Superior temporal gyrus (tissue), 1 donor: ENCODE data around the gene TPBGL.

Experiments used
- DNase-seq: peaks from one replicate; pipeline ENCODE4 v3.0.0-alpha.2; 2016; ENCODE audit errors: extremely low spot score

The TPBGL gene

DNA sequence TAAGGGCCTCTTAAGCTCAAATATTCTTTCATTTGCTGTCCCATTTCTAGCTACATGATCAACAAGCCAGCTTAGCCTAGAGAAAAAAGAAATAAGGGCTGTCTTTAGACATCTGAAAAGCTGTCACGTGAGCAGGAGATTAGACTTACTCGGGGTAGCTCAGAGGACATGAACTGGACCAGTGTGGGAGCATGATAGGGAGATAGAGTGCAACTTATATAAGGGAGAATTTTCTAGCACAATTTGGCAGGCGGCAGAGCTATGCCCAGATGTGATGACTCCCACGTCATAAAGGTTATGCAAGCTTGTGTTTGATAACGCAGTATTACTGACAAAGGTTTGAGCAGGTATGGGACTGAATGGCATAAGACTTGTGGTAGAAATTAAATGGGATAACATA is 28.2 kb upstream of the TPBGL start:
- DNase-seq, result no peak

- DNase-seq, result peak; percentile 44
Observed at GRCh38 chr11:75214411-75214821, 26.2 kb upstream of the TPBGL start.

- no peak for DNase-seq
Observed at GRCh38 chr11:75214843-75215242, 25.7 kb upstream of the TPBGL start.

GRCh38 chr11:75219869-75220268 is 20.7 kb upstream of the TPBGL start:
- DNase-seq, result no peak

- no peak for DNase-seq
Observed at GRCh38 chr11:75223954-75224643, 16.5 kb upstream of the TPBGL start.

DNA sequence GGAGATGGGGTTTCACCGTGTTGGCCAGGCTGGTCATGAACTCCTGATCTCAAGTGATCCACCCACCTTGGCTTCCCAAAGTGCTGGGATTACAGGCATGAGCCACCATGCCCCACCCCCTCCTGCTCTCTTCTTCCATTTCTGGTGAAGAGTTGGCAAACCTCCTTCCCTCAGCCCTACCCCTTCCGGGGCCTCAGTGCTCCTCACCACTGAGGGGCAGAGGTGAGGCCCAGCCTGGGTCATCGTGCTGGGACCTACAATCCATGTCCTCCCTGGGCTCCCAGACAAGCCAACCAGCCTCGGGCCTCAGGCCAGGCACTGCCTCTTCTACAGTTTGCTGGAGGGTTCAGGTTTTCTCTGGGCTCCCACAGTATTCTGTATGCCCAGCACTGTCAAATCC is 14.8 kb upstream of the TPBGL start:
- DNase-seq, result no peak

DNA sequence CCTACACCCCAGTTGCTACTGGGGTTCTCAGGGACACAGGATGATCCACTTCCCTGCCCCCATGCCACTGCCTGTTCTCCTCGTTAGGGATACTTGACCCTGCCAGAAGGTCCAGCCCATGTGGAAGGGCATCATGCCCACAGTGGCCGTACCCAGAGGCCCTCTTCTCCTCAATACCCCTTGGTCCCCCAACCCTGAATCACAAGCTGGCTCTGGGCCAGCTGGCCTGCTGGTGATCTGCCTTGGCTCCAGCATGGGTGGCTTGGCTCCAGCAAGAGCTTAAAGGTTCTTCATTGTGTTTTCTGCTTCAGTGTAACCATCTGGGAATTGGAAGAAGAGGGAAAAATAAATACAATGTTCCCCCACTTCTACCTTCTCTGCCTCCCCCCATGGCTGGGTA is 11.1 kb upstream of the TPBGL start:
- no peak for DNase-seq

DNA sequence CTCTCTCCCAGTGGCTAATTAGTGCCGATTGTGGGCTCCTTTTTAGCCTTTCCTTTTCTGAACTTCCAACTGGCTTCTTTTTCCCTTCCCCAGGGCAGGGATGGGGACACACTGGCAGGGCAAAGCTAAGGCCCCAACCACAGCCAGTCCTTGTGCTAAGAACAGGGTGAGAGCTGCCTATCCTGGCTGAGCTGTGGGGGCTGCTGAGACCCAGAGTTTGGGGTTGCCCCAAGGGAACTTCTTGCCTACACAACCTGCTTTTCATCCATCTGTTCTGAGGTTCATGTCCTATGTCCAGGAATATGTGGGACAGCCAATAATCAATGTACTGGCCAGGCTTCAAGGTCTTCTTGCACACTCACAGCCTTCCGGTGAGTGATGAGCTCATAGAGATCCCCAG is 10.0 kb upstream of the TPBGL start:
- DNase-seq, result no peak

- DNase-seq, result no peak
Observed at GRCh38 chr11:75233754-75234172, 6.8 kb upstream of the TPBGL start.

- DNase-seq, result no peak
Observed at GRCh38 chr11:75236062-75236461, 4.5 kb upstream of the TPBGL start.

GRCh38 chr11:75237050-75237449 is 3.5 kb upstream of the TPBGL start:
- no peak for DNase-seq

- DNase-seq, result no peak
Observed at GRCh38 chr11:75238595-75239440, 1.8 kb upstream of the TPBGL start.

DNA sequence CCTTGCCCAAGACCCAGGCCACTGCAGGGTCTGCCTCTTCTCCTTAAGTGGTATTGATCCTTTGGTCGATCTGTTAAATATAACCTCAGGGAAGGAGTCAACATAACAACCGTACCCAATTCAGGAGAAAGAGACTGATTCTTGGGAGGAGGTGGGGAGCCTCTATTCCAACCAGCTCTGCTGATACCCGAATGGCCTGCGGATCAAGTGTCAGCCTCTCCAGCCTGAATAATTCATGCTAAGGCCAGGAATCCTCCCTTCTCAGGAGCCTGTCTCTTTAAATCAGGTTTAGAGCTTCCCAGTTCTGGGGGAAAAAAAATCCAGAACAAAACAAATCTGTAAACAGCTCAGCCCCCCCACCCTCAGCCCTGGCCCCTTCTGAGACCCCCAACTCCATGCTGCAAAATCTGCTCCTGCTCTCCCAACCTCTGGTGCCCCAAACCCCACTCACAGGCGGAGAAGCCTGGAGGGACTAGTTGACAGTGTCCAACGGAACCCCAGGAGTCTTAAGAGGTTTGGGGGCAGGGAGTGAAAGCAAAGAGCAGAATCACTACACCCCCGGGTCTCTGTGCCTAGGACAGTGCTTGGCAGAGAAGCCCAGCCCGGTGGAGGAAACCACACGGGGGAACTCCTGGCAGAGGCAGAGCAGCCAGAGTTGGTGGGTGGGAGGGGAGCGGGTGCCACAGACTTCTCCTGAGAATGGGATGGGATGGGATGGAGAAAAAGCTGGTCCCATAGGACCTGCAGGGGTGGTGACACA is 863 bp upstream of the TPBGL start:
- DNase-seq, result no peak

- peak; percentile 78 for DNase-seq
Observed at GRCh38 chr11:75241036-75241905, 697 bp downstream of the TPBGL start.

GRCh38 chr11:75241906-75242644 is 1.5 kb downstream of the TPBGL start:
- no peak for DNase-seq

- DNase-seq, result no peak
Observed at GRCh38 chr11:75242722-75243600, 2.4 kb downstream of the TPBGL start.

DNA sequence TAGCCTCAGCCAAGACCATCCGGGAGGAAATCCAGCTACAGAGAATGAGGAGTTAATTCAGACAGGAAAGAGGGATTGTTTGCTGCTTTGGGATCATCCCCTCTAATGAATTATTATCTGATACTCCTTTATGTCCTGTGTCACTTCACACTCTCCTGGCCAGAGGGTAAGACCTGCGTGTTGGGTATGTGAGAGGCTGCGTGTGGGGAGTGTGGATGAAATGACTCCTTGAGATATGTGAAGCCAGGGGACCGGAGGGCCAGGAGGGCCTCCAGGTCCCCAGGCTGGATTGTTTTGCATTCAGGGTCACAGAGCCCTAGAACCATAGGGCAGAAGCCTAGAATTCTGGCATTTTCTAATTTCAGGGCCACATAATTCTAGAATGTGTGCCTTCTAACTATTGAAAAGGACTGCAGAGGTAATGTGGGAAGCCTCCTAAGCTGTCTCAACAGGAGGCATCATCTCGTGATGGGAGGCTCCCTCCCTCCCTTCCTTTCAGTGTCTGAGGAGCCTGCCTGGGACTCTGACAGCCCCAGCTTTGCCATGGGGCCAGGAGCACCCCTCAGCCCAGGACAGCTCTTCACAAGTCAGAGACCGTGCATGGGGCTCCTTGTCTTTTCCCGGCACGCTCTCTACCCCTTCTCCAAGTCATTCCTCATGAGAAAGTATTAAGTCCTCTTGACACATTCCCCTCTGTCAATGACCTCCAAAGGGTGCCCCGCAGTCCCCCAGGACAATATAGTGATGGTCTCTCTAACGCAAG is 3.7 kb downstream of the TPBGL start:
- no peak for DNase-seq

GRCh38 chr11:75245356-75246005 is 4.9 kb downstream of the TPBGL start:
- DNase-seq, result no peak
